ENCODE results near the gene BDKRB2. TPM values are rescaled to one million over a fixed set of nuclear protein-coding genes. Genes with fewer than 3 reads are reported as not detected.
A peak's percentile ranks its signal among the peaks of the same experiment; 100 is the strongest.

The BDKRB2 gene
- polyA plus RNA-seq, 12 donors = 1.4 to 5.9 (median 2.6) TPM; not detected in 1

DNA sequence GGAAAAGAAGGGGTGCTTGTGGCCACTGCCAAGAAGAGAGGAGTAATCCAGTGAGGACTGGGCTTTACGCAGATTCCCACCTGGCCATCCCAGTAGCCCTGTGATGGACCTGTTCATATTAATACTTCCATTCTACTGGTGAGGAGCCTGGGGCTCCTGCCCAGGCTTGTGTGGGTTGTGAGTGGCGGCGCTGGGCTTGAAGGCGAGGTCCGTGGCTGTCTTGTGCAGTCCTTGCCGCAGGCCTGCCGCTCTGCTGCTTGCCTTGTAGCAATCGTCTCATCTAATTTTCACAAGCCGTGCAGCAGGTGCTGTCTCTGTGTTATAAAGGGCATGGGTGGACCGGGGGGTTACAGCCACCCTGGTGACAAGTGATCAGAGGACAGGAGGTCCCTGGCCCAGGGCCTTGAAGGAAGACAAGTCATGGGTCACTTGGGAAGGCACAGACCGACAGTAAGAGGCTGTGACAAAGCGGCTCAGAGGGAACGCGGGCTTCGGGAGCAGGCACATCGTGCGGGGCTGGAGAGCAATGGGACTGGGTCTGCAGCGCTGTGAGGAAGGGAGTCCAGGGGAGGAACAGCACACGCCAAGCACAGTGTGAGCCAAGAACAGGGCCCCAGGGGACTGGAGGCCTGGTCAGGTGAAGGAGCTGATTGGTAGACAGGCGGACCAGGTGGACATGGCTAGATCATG lies 7.3 kb upstream of the BDKRB2 start:
- DNase-seq = no peak

DNA sequence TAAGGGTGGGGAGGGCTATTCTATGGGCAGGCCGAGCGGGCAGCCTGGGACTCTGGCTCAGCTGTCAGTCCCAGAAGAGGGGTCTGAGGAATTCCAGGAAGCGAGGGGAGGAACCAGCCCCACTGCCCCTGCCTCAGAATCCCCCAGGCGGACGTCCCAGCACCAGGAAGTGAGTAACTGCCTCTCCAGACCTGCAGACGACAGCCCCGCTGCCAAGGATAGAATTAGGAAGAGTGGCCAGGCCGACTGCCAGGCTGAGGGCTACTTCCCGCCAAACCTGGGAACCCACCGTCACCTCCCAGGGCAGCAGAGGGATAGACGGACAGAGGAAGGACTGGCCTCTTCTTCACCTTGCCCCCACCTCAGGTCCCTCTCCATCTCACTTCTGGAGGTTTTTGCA lies 6.7 kb upstream of the BDKRB2 start:
- no peak for DNase-seq

DNA sequence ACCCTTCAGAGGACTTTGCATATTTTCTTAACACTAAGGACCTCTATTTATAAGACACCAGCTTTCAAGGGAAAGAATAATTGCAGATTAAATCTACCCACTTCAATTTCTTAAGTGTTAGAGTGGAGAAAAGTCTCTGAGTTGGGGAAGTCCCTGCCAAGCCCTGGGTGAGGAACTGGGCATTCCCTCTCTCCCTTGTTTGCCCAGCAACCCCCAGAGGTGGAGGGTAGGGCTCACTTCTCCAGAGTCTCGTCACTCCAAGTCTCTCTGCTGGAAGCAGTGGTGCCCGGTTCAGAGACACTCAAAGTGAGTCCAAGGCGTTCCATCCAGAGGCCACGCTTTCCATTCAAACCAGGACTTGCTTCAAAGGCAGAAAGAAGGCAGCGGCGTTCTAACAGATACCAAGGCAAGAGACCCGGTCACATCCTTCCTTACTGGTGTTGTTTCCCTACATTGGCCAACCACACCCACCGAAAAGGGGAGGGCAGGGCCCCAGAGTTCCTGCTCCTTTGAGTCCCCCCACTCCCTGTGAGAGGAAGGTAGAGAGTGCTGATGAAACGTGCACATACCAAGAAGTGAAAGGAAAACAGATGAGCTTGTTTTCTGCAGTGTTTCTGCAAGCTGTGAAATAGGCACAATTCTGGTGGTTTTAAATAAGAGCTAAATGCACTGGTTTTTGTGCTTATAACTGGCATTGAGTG lies 6.1 kb upstream of the BDKRB2 start:
- DNase-seq = no peak

DNA sequence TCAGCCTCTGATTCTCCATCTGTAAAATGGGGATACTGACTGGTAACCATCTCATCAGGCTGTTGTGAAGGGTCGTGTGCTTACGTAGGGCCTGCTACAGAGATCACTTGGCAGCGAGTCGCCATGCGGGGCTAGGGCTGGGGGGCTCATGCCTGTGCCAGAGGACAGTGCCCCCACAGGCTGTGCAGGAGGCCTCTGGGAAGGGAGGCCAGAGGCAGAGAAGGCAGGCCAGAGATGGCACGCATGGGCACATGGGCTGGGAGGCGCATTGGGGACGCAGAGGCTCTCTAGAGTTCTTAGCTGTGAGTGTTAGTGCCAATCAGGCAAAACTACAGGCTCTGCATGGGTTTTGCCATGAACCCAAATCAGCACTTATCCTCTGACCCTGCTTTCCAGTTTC lies 3.5 kb upstream of the BDKRB2 start:
- no peak for DNase-seq

DNA sequence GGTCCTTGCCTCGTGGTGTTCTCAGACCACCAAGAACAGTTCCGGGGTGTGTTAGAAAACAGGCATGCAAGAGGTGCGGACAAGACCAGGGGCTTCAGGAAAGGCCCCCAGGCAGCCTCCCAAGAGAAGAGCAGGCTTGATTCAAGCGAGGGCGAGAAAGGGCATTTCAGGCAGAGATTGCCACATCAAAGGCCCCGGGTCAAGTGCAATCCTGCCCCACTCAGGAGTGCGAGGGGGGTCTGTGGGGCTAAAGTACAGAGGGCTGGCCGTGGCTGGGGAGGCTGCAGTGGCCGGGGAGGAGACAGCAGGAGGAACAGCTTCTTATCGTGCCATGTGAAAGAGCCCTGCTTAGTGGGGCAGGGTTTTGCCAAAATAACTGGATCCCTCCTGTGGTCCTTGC lies 2.7 kb upstream of the BDKRB2 start:
- no peak for DNase-seq

DNA sequence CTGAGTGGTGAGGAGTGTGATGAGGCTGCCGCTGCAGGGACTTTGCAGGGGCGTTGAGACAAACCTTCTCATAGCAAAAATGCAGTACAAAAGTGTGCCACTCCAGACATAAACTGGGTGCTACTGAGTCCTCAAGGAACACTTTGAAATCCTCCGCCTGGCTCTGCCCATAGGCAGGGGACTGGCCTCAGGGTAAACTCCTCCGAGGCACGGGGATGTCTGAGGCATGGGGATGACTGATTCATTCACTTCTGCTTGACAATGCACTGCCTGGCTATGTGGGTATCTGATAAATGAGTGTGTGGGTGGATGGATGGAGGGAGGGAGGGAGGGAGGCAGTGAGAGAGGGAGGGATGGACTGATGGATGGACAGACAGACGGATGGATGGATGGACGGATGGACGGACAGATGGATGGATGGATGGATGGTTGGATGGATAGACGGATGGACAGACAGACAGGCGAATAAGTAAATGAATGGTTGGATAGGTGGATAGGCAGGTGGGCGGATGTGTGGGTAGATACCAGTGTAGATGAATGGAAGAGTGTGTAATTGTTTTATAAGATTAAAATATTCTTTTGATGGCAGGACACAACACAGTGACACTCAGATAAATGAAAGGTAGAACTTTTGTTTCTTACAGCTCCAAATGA lies 2.1 kb upstream of the BDKRB2 start:
- DNase-seq = no peak

DNA sequence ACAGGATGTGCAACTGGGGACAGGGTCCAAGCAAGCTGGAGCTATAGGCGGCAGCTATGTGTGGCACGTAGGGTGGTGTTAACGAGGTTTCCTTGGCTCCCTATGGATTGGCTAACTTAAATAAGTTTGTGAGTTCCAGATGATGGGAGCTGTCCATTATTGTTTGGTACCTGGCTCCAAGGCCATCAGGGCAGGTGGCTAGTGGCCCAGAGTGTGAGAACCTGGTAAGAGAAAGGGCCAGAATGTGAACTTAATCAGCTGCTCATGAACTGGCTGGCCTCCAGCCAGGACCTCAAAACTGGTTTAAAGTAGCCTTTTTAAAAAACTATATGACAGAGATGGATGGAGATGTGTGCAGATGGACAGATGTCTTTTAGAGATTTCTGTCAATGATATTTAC lies 1.5 kb upstream of the BDKRB2 start:
- DNase-seq = no peak

DNA sequence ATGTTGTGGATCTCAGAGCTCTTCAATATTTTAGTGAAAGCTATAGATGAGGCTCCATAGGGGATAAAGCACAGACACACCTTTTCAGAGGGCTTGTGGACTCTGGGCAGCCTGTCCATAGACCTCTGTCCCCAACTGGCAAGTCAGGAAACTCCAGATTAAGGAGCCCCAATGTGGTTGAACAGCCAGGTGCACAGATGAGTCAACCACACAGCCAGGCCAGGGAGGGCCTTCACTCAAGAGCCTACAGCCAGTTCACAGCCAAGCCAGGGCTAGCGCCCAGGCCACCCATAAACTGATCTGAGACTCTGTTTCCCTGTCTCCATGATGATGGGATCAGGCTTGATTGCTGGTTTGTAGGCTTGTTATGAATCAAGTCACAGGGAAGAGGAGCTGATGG lies 1.0 kb upstream of the BDKRB2 start:
- DNase-seq = no peak

DNA sequence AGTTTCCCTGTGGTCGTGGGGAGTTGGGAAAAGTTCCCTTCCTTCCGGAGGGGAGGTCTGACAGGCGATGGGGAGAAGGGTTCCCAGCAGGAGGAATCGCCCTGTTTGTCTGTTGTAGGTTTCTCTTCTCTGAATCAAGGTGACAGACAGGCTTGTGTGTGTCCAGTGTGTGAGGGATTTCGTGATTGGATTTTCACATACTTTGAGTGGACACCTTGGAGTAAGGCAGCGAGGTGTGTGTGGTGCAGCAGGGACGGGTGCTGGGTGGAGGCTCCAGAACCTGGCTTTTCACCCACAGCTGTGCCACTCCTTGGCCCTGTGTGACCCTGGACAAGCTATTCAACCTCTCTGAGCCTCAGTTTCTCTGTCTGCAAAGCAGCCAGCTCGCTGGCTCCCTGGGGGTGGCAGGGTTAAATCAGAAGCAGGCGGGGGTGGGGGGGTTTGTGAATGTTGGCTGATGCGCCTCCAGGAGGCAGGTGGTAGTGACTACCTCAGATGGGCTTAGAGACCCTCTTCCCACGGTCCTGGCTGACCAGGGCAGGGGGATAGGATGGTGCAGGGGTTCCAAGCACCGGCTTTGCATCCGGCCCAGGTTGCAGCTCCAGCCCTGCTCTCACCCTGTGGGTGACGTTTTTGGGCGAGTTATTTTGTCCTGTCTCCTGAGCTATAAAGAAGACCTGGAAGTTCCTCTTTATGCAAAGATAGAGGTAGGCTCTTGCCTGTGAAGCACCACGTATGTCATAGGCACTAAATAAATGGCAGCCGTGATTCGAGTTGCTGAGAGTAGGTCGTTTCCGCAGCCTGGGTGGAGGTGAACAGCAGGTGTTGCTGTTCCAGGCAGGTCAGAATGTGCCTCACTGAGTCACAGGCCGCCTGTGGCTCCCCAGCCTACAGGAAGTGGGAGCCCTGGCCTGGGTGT lies 679 bp downstream of the BDKRB2 start:
- DNase-seq = no peak

DNA sequence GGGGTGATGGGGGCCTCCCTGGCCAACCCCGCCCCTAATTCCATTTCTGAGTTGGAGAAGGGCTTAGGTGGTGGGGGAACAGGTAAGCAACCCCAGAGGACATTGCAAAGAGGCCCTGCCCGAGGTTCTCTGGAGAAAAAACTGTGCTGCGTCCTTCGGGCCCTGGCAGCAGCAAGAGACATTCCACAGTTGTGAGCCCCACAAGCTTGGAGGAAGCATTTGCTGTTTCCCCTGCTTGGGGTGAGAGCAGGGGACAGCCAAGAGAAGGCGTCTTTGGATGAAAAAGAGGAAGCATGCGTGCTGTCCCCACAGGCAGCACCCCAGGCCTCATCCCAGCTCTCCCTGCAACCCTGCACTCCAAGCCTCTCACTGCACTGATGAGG lies 1.3 kb downstream of the BDKRB2 start:
- DNase-seq = no peak

DNA sequence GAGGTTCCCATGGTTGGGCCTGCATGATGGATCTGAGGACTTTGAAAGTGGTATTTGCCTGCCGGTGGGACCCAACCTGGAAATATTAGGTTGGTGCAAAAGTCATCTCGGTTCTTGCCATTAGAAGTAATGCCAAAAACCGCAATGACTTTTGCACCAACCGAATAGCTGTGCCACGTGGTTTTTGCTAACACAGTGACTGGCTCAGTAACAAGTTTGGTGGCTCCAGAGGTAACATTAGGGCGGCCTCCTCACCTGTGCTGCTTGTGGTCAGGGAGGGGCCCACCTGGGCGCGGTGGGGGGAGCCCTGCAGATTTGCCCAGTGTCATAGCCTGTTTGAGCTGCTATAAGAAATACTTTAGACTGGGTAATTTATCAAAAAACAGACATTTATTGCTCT lies 1.8 kb downstream of the BDKRB2 start:
- no peak for DNase-seq

DNA sequence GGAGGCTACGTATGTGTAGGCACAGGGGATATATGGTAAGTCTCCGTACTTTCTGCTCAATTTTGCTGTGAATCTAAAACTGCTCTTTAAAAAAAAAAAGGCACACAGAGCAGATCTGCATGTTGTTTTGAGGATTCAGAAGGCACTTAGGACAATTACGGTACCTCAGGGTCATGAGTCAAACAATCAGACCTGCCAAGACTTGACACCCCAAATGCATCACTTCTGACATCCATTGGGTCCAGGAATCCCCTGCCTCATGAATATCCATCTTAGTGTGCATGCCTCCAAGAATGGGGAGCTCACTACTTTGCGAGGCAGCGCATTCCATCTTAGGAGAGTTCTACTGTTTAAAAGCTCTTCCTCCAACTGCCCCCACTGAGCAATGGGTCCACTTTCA lies 3.0 kb downstream of the BDKRB2 start:
- DNase-seq = no peak

DNA sequence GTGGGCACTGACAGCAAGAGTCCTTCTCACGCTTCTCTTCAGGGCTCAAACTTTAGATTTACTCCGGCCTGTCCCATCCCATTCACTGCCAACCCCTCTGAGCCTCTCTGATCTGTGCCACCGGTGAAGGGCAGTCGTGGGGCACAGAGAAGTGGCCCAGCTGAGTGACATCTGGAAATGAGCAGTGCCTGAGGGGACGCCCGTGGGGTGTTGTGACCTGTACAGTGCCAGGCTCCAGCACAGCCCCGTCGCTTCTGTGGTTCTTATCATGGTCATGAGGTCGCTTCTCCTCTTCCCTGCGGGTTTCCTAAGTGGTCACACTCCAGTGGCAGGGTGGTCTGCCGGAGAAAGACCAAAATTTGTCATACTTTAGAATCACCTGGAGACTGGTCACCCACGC lies 4.1 kb downstream of the BDKRB2 start:
- no peak for DNase-seq

DNA sequence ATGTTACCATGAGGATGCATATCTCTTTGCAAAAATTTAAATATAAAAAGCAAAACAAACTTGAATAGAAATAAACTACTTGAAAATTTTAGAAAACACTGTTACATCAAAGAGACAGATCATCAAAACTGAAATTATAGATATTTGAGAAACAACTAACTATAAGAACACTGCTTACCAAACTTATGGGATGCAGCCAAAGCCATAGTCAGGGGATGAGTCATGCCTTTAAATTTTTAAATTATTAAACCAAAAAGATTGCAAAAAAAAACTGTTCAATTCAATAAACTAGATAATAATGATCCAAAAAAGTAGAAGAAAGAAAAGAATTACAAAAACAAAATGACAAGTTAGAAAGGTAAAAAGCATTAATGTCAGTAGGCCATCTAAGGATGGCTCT lies 7.5 kb downstream of the BDKRB2 start:
- no peak for DNase-seq

DNA sequence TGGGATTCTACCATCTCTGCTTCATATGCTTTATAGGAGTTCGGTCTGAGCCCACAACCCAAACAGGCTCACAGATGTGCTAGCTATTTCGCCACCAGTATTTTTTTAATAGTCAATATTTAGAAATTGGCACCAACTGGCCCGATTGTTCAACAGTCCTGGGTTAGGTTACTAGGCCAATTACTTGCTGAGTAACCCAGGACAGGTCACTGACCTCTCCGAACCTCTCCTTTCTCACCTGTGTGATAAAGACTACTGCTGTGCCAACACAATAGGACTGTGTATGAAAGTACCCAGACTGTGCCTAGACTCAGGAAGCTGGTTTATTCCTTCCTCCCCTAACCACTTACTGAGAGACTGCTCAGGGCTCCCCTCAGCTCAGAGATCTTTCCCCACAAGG lies 8.3 kb downstream of the BDKRB2 start:
- no peak for DNase-seq

DNA sequence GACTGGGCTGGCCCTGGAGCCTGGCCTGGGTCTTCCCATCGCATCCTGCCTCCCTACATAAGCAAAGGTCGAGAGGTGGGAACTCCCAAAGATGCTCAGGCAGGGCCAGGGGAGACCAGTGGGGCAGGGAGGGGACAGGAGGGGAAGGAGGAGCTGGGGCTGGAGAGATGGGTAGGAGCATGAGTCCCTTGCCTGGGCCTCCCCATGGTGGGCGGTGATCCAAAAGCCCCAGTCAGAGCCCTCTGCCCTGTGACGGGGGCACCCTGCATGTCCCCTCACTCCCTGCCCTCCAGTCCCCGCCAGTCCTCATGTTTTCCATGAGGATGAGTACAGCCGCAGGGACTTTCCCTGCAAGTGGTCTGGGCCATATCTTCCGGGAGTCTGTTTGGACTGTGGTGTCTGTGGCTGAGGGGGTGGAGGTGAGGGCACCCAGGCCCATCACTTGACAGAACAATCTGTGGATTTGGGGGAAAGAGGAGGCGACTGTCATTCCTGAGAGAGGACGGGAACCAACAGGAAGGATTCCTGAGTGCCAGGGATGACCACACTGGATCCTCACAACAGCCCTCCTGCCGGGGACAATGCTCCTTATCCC lies 9.3 kb downstream of the BDKRB2 start:
- DNase-seq = no peak

DNA sequence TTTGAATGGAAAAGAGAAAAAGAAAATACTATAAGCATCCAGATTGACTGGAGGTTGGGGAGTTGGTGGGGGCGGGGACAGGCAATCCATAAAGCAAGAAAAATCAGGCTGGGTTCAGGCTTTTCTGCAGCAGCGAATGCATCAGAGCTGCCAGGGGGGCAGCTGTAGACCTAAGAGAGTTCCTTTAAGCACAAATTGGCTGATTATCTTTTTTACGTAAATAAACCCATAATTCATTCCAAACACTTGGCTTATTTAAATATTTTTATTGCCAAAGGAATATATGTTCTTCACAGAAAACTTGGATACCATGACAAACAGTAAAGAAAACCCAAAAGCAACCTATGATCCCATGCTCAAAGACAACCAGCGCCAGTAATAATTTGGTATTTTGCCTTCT lies 10.2 kb downstream of the BDKRB2 start:
- DNase-seq = peak; percentile 45

DNA sequence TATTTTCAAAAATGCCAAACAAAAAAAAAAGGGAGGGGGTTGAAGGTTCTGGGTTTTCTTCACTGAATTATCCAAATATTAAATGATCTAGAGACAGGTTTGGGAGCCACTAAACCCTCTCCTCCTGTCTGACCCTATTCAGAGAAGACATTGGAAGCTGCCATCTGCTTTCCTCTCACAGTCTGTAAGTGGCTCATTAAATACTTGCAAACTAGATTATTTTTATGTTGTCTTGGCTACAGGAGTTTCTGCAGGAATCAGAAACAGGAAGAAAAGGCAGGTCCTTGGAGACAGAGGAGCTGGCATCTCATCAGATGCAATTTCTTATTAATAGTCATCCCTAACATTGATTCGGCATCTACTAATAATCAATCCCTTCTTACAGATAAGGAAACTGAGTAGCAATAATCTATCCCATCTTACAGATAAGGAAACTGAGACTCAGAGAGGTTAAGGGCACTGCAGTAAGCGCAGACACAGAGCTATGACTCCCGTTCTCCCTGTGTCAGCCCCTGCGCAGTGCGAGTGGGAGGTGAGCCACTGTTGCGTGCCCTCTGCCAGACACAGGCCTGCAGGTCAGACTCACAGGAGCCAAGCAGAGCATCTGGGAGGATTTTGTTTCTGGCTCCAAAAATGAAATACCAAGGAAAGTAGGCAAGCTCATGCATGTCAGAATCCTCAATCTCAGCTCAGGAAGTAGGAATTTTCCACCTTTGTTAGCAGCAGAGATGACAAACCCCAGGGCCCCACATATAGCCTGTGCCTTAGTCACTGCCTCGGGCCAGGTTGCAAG lies 11.0 kb downstream of the BDKRB2 start:
- no peak for DNase-seq

DNA sequence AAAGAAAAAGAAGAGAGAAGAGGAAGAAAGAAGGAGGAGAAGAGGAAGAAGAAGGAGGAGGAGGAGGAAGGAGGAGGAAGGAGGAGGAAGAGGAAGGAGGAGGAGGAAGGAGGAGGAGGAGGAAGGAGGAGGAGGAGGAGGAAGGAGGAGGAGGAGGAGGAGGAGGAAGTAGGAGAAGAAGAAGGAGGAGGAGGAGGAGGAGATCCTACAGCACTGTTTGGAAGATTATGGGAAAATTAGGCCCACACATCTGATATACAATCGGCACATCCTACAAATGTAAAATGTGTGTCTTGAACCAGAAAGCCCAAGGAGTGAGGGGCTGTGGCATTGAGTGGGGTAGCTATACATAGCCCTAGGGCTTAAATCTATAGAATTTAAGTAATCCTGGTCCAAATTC lies 12.0 kb downstream of the BDKRB2 start:
- DNase-seq = no peak

DNA sequence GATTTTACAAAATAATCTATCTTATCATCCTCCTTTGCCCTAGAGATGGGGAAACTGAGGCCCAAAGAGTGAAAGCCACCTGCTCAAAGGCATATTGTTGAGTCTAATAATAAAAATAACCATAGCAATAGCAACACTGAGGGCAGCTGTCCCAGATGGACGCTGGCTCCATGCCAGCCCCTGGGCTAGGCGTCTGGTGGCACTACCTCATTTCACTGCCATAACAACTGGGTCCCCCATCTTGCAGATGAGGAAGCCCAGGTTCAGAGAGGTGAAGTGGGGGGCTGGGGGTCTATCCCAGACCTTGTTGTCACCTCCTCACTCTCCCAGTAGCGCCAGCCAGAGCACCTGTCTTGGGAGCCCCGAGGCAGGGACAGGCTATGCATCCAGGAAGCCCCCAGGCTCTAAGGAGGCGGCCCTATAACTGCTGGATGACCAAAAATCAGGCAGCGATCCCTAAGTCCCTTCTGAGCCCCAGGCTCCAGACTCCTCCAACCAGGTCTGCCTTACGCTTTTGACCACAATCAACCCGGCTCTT lies 12.8 kb downstream of the BDKRB2 start:
- DNase-seq = no peak

Data from muscle of arm (tissue), 12 donors.